ENCODE measurements around the gene NUP58. TPM values are rescaled to one million over a fixed set of nuclear protein-coding genes. Genes with fewer than 3 reads are reported as not detected.
"Not testable (repeated sequence)": the region's sequence is repeated elsewhere in the genome, so short reads cannot be mapped to it uniquely, and the experiment has no call there.

Gene NUP58
- total RNA-seq, 3 donors from 2014 or later: 35.0 to 81.5 (median 68.2) TPM

DNA sequence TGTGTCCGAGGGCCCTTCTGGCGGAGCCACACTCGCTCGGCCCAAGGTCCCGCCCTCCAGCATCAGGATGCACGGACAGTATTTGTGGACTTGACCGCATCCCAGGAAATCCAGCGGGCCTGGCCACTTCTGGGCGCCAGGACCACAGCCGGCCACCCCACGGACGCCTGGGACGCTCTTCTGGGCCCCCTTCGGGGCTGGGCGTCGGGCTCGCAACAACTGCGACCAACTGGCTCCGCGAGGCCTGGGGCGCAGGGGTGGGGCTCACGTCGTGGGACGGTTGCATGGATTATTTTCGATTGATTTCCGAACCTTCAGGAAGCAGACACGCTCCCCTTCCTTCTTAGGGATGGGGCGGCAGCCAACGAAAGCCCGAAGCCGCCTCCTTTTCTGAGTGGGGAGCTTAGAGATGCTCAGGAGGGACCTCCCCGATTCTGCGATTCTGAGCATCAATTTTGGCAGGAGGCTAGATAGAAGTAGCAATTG, 521 bp upstream of the NUP58 start:
- H3K9me3 ChIP-seq: no peaks in the 10 kb centered on the region
- H3K4me3 ChIP-seq: peak overlapping the region; percentile 73 to 91 (median 82)
- H3K36me3 ChIP-seq: no peaks in the 10 kb centered on the region
- intact Hi-C loops (cut with DNase I; ENCODE audit: low total_unique reads): no loop called here
- peak in 1 of 3 donors; percentile 11 for TF ChIP-seq POLR2AphosphoS5 (IDR thresholded peaks at IDR 0.05)
- no peak for TF ChIP-seq POLR2A (IDR thresholded peaks at IDR 0.05)
- DNase-seq (ENCODE audit: low spot score in 2 of 2): no peak
- peak overlapping the region; percentile 91 to 94 for H3K27ac ChIP-seq
- peaks cover 0 to 6% of the 10 kb centered on the region in 2 donors for H3K27me3 ChIP-seq
- H3K4me1 ChIP-seq: peaks cover 0 to 6% of the 10 kb centered on the region in 2 donors

DNA sequence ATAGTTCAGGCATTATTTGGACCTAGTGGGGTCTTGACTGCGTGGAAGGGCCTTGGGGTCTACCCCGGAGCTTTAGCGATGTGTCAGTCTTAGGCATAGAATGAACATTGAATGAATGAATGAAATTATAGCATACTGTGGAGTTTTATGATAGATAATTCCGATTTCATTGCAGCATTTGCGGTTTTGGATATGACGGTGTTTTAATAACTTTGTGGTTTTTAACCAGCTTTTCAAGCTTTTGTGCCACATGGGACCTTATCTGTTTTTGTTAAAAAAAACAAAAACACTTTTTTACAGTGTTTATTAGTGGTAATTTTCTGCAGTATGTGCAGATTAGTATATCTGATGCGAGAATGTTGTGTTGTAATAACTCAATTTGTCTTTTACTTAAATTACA, 696 bp downstream of the NUP58 start:
- Histone ChIP-seq H3K4me1 (peaks cover 0 to 6% of the 10 kb centered on the region in 2 donors), H3K36me3 (no peaks in the 10 kb centered on the region), H3K4me3 (peak overlapping the region; percentile 73 to 91 (median 82)), H3K27ac (peak overlapping the region; percentile 91 to 94), H3K9me3 (no peaks in the 10 kb centered on the region), H3K27me3 (no peaks in the 10 kb centered on the region)
- intact Hi-C loops (cut with DNase I; ENCODE audit: low total_unique reads): no loop called here
- TF ChIP-seq, protein P1, sequence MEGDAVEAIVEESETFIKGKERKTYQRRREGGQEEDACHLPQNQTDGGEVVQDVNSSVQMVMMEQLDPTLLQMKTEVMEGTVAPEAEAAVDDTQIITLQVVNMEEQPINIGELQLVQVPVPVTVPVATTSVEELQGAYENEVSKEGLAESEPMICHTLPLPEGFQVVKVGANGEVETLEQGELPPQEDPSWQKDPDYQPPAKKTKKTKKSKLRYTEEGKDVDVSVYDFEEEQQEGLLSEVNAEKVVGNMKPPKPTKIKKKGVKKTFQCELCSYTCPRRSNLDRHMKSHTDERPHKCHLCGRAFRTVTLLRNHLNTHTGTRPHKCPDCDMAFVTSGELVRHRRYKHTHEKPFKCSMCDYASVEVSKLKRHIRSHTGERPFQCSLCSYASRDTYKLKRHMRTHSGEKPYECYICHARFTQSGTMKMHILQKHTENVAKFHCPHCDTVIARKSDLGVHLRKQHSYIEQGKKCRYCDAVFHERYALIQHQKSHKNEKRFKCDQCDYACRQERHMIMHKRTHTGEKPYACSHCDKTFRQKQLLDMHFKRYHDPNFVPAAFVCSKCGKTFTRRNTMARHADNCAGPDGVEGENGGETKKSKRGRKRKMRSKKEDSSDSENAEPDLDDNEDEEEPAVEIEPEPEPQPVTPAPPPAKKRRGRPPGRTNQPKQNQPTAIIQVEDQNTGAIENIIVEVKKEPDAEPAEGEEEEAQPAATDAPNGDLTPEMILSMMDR (IDR thresholded peaks at IDR 0.05): no peak
- no peak for TF ChIP-seq POLR2A (IDR thresholded peaks at IDR 0.05)
- no peak for TF ChIP-seq POLR2AphosphoS5 (IDR thresholded peaks at IDR 0.05)
- no peak for DNase-seq (ENCODE audit: low spot score in 2 of 2)

DNA sequence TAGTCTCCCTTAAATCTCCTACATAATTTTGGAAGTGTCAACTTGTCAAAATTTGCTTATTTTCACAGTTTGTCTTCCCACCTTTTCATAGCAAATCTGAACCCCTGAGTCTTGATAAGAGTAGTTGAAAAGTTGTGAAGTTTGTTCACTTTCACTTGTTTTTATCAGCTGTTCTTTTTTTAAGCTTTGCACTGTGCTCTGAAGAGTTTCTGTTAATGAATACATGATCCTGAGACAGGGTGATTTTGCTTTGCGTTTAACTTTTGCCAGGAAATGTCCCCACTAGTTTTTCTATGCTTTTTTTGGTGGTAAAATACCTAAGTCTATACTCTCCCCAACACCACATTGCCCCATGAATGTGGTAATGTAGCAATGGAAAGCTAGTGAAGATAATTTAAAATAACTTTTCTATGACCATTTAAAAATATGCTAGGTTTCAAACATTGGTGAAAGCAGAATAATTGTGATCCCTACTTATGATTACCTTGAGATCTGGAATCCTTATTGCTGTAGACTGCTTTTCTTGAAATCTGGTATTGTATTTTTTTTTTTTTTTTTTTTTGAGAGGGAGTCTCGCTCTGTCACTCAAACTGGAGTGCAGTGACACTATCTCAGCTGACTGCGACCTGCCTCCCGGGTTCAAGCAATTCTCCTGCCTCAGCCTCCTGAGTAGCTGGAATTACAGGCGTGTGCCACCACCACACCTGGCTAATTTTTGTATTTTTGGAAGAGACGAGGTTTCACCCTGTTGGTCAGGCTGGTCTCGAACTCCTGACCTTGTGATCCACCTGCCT, 5.4 kb downstream of the NUP58 start:
- no peak for TF ChIP-seq POLR2AphosphoS5 (IDR thresholded peaks at IDR 0.05)
- TF ChIP-seq, protein P1 (IDR thresholded peaks at IDR 0.05): no peak
- no peak for TF ChIP-seq POLR2A (IDR thresholded peaks at IDR 0.05)
- H3K27ac ChIP-seq: no peak overlapping the region
- intact Hi-C loops (cut with DNase I; ENCODE audit: low total_unique reads): no loop called here
- peaks cover 0 to 6% of the 10 kb centered on the region in 2 donors for H3K4me1 ChIP-seq
- H3K4me3 ChIP-seq: no peak overlapping the region
- no peaks in the 10 kb centered on the region for H3K36me3 ChIP-seq
- DNase-seq (ENCODE audit: low spot score in 2 of 2): no peak
- H3K27me3 ChIP-seq: no peaks in the 10 kb centered on the region
- H3K9me3 ChIP-seq: no peaks in the 10 kb centered on the region

DNA sequence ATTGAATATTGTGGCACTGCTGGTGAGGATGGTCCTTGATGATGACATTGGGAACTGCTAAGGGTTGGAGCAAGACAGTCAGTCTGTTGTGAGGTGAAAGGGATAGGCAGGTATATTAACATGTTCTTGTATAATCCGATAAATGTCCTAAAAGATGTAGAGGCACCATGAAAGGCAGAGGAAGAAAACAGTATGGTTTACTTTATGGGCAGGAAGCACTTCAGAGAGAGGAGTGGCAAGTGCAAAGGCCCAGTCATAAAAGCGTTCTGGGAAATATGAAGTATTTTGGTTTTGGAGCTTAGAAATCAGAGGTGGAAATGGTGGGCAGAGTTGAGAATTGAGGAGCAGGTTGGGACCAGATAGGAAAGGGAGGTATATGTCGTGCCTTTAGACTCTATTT, 9.5 kb downstream of the NUP58 start:
- Histone ChIP-seq H3K4me1 (no peaks in the 10 kb centered on the region), H3K27me3 (no peaks in the 10 kb centered on the region), H3K4me3 (no peak overlapping the region), H3K9me3 (no peaks in the 10 kb centered on the region), H3K36me3 (no peaks in the 10 kb centered on the region), H3K27ac (no peak overlapping the region)
- intact Hi-C loops (cut with DNase I; ENCODE audit: low total_unique reads): no loop called here
- TF ChIP-seq POLR2A (IDR thresholded peaks at IDR 0.05): no peak
- TF ChIP-seq, protein P1 (IDR thresholded peaks at IDR 0.05): no peak
- TF ChIP-seq POLR2AphosphoS5 (IDR thresholded peaks at IDR 0.05): no peak
- DNase-seq (ENCODE audit: low spot score in 2 of 2): no peak

DNA sequence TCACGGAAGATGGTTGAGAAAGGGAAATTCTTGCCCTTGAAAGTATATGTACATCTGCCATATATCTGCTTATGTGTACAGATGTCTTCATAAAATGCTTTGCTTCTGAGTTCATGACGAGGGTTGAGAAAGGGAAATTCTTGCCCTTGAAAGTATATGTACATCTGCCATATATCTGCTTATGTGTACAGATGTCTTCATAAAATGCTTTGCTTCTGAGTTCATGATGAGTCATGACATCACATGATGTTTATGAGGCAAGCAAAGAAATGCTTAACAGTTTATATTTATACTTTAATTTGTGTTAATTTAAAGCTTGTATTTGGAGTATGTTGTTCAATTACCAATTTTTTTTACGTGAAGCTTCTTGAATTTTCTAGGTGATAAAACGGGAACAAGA, 17.5 kb downstream of the NUP58 start:
- H3K27ac ChIP-seq; H3K9me3 ChIP-seq; intact Hi-C loops (cut with DNase I; ENCODE audit: low total_unique reads); H3K27me3 ChIP-seq; H3K4me3 ChIP-seq; H3K36me3 ChIP-seq; H3K4me1 ChIP-seq; DNase-seq (ENCODE audit: low spot score in 2 of 2): not testable (repeated sequence)

DNA sequence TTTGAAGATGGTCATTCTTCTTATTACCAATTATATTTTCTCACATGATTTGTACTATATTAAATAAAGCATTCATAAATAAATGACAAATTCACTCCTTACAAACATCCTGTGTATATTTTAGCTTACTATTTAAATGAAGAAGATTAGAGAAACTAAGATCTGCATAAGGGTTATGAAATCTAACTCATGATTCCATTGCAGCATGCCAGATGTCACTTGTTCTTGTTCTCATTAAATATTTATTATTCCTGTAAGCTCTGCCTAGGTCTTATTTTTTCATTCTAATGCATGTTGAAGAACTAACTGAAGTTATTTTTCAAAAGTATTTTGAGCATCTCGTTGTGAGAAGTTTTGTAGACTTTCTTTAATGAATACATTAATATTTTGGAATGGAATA, 18.3 kb downstream of the NUP58 start:
- DNase-seq (ENCODE audit: low spot score in 2 of 2): no peak
- no peak overlapping the region for H3K4me3 ChIP-seq
- TF ChIP-seq POLR2A (IDR thresholded peaks at IDR 0.05) (no peak), POLR2AphosphoS5 (IDR thresholded peaks at IDR 0.05) (no peak)
- TF ChIP-seq, protein P1 (IDR thresholded peaks at IDR 0.05): no peak
- intact Hi-C loops (cut with DNase I; ENCODE audit: low total_unique reads): no loop called here
- H3K36me3 ChIP-seq: peaks cover 6% of the 10 kb centered on the region
- no peaks in the 10 kb centered on the region for H3K9me3 ChIP-seq
- no peak overlapping the region for H3K27ac ChIP-seq
- no peaks in the 10 kb centered on the region for H3K4me1 ChIP-seq
- no peaks in the 10 kb centered on the region for H3K27me3 ChIP-seq

Data from breast epithelium (tissue), 4 donors.